ENCODE measurements around the gene ZCRB1. TPM values are rescaled to one million over a fixed set of nuclear protein-coding genes. Genes with fewer than 3 reads are reported as not detected.

ZCRB1 gene
- total RNA-seq, 1 donor from 2014 or later = 54.5 TPM

DNA sequence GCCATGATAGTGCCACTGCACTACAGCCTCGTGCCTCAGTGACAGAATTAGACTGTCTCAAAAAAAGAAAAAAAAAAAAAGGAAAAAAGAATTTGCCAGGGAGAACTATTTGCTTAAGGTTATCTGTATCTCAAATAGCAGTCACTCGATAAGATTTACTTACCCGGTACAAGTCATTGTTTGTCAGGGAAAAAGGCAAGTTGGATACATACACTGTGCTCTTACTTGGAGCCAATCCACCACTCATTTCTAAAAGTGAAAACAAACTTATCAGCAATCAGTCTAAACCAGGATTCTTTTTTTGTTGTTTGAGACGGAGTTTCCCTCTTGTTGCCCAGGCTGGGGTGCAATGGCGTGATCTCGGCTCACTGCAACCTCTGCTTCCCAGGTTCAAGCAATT lies 2.0 kb downstream of the ZCRB1 start:
- Mint-ChIP-seq H3K27ac (no peak overlapping the region), H3K4me3 (ENCODE audit: low read depth) (peak overlapping the region; percentile 31), H3K27me3 (peaks cover 5% of the 10 kb centered on the region), H3K36me3 (ENCODE audit: insufficient read depth) (peaks cover 24% of the 10 kb centered on the region), H3K4me1 (ENCODE audit: low read depth) (peaks cover 26% of the 10 kb centered on the region), H3K9me3 (ENCODE audit: low read depth) (no peaks in the 10 kb centered on the region)
- no peak for DNase-seq (ENCODE audit: low spot score, unreplicated experiment)
- TF ChIP-seq, protein P1, sequence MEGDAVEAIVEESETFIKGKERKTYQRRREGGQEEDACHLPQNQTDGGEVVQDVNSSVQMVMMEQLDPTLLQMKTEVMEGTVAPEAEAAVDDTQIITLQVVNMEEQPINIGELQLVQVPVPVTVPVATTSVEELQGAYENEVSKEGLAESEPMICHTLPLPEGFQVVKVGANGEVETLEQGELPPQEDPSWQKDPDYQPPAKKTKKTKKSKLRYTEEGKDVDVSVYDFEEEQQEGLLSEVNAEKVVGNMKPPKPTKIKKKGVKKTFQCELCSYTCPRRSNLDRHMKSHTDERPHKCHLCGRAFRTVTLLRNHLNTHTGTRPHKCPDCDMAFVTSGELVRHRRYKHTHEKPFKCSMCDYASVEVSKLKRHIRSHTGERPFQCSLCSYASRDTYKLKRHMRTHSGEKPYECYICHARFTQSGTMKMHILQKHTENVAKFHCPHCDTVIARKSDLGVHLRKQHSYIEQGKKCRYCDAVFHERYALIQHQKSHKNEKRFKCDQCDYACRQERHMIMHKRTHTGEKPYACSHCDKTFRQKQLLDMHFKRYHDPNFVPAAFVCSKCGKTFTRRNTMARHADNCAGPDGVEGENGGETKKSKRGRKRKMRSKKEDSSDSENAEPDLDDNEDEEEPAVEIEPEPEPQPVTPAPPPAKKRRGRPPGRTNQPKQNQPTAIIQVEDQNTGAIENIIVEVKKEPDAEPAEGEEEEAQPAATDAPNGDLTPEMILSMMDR (IDR thresholded peaks at IDR 0.05; ENCODE audit: unreplicated experiment) = no peak

DNA sequence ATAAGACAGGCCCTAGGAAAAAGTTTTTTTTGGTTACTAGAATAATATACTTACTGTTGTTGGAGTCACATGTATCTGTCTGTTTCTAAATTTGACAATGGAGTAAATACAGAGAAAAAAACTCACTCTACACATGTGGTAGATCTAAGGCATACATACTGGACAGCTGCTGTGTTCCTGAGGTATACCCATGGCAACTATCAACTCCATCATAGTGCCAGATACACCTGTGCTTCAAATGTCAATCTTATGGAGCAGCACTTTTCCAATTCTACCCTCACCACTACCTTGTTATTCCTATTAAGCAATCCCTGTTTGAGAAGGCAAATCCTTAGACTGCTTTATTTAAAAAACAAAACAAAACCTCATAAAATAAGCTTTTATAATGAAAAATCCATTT lies 3.3 kb downstream of the ZCRB1 start:
- Mint-ChIP-seq H3K4me1 (ENCODE audit: low read depth) (peaks cover 23% of the 10 kb centered on the region), H3K27me3 (peaks cover 8% of the 10 kb centered on the region), H3K4me3 (ENCODE audit: low read depth) (no peak overlapping the region), H3K27ac (no peak overlapping the region), H3K36me3 (ENCODE audit: insufficient read depth) (peaks cover 30% of the 10 kb centered on the region), H3K9me3 (ENCODE audit: low read depth) (no peaks in the 10 kb centered on the region)
- DNase-seq (ENCODE audit: low spot score, unreplicated experiment) = no peak
- TF ChIP-seq, protein P1 (IDR thresholded peaks at IDR 0.05; ENCODE audit: unreplicated experiment) = no peak

DNA sequence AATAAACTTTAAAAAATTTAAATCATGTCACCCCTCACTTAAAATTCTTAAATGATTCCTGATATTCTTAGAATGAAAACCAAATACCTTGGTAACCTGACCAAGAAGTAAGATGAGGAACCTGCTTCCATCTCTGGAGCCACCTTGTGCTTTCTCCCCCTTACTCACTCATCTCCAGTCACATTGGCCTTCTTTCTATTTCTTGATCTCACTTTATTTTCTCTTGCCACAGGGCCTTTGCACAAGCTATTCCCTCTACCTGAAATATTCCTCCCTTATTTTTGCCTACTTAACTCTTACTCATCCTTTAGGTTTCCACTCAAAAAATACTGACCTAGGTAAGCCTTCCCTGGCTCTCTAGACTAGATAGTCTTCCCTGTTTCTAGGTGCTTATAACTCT lies 5.1 kb downstream of the ZCRB1 start:
- Mint-ChIP-seq H3K4me1 (ENCODE audit: low read depth) (peaks cover 12% of the 10 kb centered on the region), H3K4me3 (ENCODE audit: low read depth) (no peak overlapping the region), H3K27me3 (peaks cover 8% of the 10 kb centered on the region), H3K27ac (no peak overlapping the region), H3K36me3 (ENCODE audit: insufficient read depth) (peaks cover 32% of the 10 kb centered on the region), H3K9me3 (ENCODE audit: low read depth) (no peaks in the 10 kb centered on the region)
- no peak for DNase-seq (ENCODE audit: low spot score, unreplicated experiment)
- TF ChIP-seq, protein P1 (IDR thresholded peaks at IDR 0.05; ENCODE audit: unreplicated experiment) = no peak

DNA sequence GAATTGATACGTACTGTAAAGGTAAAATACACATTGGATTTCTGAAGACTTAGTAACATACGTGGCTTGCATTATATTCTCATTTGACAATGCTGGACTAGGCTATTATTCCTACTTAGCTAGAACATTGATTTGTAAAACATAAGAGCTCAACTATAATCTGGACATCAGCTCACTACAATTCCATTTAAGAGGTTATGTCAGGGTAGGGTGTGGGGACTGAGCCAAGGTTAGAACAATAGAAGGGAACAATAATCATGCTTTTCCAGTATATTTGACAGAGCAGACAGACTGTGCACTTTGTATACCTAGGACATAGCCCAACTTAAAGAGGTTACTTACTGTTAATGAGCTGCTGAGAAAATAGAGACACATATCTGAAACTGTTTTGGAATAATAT lies 10.8 kb downstream of the ZCRB1 start:
- H3K36me3 Mint-ChIP-seq (ENCODE audit: insufficient read depth) = peaks cover 21% of the 10 kb centered on the region

DNA sequence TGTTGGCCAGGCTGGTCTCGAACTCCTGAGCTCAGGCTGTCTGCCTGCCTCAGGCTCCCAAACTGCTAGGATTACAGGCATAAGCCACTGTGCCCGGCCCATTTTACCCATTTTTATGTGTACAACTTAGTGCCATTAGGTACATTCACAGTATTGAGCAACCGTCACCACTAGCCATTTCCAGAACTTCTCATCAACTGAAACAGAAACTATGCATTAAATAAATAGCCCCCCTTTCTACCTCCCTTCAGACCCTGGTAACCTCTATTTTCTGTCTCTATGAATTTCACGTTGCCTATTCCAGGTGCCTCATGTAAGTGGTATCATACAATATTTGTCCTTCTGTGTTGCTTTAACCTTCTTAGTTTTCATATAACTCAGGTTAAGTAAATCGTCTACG lies 15.9 kb downstream of the ZCRB1 start:
- Mint-ChIP-seq H3K27ac (no peak overlapping the region), H3K27me3 (no peaks in the 10 kb centered on the region), H3K4me1 (ENCODE audit: low read depth) (peaks cover 1% of the 10 kb centered on the region), H3K36me3 (ENCODE audit: insufficient read depth) (peaks cover 9% of the 10 kb centered on the region), H3K4me3 (ENCODE audit: low read depth) (no peak overlapping the region), H3K9me3 (ENCODE audit: low read depth) (no peaks in the 10 kb centered on the region)
- DNase-seq (ENCODE audit: low spot score, unreplicated experiment) = no peak
- TF ChIP-seq, protein P1 (IDR thresholded peaks at IDR 0.05; ENCODE audit: unreplicated experiment) = no peak

More for the DNA sequence above, 10.8 kb downstream of the ZCRB1 start:
- DNase-seq (ENCODE audit: low spot score, unreplicated experiment) = no peak
- no peak overlapping the region for H3K27ac Mint-ChIP-seq
- H3K27me3 Mint-ChIP-seq = peaks cover 3% of the 10 kb centered on the region
- TF ChIP-seq, protein P1 (IDR thresholded peaks at IDR 0.05; ENCODE audit: unreplicated experiment) = no peak
- H3K9me3 Mint-ChIP-seq (ENCODE audit: low read depth) = no peaks in the 10 kb centered on the region
- H3K4me1 Mint-ChIP-seq (ENCODE audit: low read depth) = peaks cover 8% of the 10 kb centered on the region
- no peak overlapping the region for H3K4me3 Mint-ChIP-seq (ENCODE audit: low read depth)
